Measurements from ENCODE around the gene SLC24A2.
"Not testable (repeated sequence)": the region's sequence is repeated elsewhere in the genome, so short reads cannot be mapped to it uniquely, and the experiment has no call there.

The SLC24A2 gene

GRCh38 chr9:19788614-19789271 lies at the start of gene SLC24A2:
Gene SLC24A2 (minus strand): TSS chr9:19789037.
- no peak for DNase-seq

- not testable (repeated sequence) for DNase-seq
These were observed 44.5 kb upstream of the SLC24A2 start for GRCh38 chr9:19833331-19833730.

GRCh38 chr9:19830796-19831195 lies 42.0 kb upstream of the SLC24A2 start:
- DNase-seq: no peak

DNA sequence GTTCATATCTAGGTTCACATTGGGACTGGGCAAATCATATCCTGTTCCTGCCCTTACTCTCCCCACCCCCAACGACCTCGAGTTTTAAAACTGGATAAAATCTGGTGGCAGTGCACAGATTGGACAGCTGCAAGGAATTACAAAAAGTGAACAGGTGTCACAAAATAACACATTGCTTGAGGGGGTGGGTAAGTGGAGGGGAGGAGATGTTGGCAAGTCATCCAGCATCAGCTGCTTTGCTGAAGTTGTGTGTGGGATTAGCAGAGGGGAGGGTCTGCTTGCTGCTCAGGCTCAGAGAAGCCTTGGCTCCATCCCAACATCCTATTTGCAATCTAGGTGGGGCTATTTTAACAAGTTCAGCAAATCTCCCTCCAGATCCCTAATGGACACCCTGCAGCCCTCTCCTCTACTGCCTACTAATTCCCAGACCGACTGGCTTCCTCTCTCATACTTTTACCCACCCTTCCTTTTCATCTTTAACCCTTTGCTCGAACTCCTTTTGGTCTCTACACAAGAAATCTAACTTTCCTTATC lies 39.8 kb upstream of the SLC24A2 start:
- no peak for DNase-seq

DNA sequence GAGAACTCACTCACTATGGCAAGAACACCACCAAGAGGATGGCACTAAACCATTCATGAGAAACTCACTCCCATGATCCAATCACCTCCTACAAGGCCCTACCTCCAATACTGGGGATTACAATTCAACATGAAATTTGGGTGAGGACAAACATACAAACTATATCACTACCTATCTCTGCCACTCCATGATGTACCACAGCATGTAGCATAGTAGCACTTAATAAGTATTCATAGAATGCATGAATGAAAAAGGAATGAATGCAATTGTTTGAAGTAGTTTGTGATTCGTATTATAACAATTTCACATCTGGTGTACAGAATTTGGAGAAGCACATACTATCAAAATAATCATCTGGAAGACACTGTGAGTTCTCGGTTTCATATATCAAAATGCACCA lies 27.9 kb upstream of the SLC24A2 start:
- DNase-seq: no peak

GRCh38 chr9:19812194-19812593 lies 23.4 kb upstream of the SLC24A2 start:
- DNase-seq: no peak

GRCh38 chr9:19809422-19810269 lies 20.8 kb upstream of the SLC24A2 start:
- DNase-seq: no peak

DNA sequence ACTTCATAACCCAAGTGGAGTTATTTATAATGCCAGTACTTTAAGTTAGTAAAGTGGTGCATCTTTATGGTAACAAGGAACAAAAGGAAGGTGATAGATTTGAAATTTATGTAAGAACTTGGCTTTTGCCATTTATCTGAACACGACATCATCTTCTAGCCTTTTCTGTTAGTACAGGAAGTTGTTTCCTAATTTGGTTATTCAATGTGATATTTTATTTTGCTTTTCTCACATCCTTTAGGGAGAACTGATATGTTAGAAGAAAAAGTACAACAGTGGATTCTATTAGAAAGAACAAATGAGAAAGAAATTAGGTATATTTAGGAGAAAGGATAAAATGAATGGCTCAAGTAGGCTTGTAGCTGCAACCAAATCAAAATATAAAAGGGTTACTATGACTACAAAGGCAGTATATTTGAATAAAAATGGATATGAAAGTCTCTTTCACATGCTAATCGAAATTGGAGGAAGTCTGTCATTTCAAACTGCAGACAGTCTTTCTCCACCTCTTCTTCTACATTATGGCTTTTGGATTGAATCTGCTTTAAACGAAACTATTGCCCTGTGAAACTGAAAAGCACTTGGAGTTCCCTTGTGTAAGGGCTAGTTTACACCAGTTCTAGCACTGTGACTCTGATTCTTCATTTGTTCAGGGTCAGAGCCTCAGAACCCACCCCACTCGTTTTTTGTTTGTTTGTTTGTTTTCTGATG lies 18.5 kb upstream of the SLC24A2 start:
- DNase-seq: no peak

GRCh38 chr9:19804431-19804830 lies 15.6 kb upstream of the SLC24A2 start:
- no peak for DNase-seq

DNA sequence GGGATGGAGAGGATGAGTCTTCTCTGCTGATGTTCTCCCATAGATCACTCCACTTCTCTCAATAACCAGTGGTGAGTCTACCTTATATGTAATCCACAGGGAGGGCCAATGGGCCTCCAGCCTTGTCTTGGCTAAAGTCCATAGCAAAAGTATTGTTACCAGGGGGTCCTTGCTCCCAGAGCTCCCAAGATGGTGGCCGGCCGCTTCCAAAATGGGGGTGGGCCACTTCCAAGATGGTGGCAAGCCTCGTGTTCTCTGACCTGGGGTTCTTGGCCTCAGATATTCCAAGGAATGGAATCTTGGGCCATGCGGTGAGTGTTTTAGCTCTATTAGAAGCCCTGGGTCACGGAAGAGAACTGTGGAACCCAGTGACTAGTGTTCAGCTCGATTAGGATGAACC lies 12.0 kb upstream of the SLC24A2 start:
- DNase-seq: no peak

DNA sequence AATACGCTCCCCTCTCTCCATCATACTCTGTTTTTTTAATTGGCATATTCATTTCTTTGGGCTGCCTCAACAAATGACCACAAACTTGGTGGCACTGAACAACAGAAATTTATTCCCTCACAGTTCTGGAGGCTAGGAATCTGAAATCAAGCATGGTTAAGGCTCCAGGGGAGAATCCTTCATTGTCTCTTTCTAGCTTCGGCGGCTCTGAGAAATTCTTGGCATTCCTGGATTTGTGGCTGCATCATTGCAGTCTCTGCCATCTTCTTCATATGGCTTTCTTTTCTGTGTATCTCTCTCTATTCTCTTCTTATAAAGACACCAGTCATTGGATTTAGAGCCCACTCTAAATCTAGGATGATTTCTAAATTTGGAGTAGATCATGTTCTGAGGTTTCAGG lies 10.9 kb upstream of the SLC24A2 start:
- DNase-seq: no peak

DNA sequence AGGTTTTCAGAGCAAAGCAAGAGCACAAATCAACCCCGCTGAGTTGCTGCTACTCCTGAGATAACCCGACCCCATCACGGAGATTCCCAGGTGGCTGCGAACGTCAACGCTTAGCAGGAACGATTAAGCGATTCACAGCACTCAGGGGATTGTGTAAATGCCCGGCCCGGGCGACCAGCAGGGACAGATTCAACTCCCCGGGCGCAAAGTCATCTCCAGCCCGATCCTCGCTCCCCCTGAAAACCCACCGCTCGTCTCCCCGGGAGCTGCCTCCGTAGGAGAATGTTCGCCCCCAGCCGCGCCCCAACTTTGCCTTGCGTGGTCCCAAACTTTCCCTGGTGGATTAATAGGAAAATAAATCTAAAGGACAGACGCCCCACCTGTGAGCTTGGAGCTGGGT lies 685 bp downstream of the SLC24A2 start:
- no peak for DNase-seq

GRCh38 chr9:19787672-19788071 lies 1.2 kb downstream of the SLC24A2 start:
- DNase-seq: no peak

GRCh38 chr9:19785230-19785629 lies 3.6 kb downstream of the SLC24A2 start:
- DNase-seq: no peak

DNA sequence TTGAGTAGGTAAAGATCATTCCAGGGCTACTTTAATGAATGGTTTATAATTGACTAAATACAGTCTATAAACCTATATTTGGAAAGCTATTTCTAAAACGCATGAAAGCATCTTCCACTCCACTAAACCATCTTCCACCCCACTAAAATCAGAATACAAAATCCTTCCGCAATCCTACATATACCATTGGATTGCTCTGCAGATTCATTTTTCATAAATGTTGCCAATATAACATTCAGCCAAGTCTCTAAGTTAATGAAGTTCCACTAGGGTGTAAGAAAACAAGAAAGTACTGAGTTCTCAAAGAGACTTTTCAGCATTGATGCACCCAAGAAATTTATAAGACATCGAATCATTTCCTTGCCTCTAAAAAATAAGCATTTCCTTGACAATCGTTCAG lies 4.7 kb downstream of the SLC24A2 start:
- no peak for DNase-seq

DNA sequence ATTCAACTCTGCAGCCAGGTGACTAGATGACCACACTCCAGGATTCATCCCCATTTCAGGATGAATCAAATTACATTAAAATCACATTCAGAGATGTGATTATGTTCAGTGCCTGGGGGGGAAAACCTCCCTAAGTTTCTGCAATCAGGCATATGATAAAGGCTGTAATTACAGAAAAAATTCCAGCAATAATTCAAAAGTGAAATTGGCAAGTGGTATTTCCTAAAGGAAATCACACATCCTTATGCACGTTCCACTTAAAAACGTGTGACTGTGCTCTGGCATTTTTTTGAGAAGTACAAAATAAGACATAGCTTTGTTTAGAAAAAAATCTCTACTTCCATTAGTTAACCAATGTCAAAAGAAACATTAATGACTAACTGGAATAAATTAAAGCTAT lies 5.3 kb downstream of the SLC24A2 start:
- no peak for DNase-seq

GRCh38 chr9:19782005-19782404 lies 6.8 kb downstream of the SLC24A2 start:
- no peak for DNase-seq

GRCh38 chr9:19781240-19781639 lies 7.6 kb downstream of the SLC24A2 start:
- DNase-seq: no peak

DNA sequence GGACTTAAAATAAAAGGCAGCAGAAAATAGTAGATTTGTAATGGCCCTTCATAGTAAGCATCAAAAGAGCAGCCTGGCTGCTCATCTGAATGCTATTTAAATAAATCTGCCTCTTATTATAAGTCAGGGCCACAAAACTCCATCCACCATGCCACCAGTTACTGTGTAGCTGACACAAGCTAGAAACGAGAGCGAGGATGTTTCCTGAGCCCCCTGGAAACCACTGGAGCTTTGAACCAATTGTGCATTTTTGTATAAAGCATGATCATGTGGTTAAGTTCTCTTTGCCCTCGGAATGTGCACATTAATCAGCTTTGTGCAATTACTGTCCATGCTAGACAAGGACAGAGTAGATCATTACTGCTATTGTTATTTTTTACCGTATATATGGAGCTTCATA lies 17.4 kb downstream of the SLC24A2 start:
- DNase-seq: no peak

DNA sequence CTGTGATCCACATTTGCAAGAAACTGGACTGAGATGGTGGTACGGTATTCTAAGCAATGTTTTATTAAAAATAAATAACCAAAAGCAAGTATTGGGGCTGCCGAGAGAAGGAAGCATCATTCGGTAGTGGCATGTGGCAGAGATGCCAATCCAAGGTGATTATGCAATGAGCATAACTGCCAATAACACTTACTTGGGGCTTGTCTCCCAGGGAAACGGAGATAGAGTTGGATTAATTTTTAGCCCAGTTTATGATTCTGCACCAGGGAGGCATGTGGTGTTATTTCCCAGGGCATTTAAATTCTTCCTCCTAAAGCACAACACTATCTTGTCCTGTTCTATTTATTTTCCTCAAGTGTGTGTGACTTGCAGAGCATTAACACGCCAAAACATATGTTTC lies 17.9 kb downstream of the SLC24A2 start:
- no peak for DNase-seq

DNA sequence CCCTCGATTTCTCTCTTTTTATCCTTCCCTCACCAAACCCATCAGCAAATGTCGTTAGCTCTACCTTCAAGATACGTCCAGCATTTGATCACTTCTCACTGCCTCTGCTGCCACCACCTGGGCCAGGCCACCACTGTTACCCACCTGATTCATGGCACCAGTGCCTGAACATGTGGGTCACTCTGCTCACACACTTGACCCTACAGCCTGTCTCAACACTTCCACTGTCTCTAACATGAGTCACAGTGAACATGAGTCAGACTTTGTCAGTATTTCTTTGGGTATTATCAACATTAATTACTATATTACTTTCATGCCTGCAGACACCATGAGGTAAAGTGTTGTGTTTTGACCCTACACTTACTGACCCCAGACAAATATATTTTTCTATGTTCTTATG lies 19.6 kb downstream of the SLC24A2 start:
- DNase-seq: no peak

DNA sequence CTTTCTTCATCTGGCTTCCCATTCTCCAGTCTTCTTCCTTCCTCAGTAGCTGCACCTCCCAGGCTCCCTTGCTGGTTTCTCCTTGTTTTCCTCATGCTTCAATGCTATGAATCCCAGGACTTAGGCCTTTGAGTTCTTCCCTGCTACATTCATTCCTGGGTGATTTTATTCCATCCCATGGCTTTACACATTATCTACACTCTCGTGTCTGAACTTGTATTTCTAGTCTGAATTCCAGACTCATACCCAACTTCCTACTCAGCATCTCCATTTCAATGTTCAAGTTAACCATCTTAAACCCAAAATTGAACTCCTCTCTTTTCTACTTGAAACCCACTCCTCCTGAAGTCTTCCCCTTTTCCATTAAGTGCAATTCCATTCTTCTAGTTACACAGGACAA lies 20.0 kb downstream of the SLC24A2 start:
- no peak for DNase-seq

GRCh38 chr9:19759066-19759465 lies 29.8 kb downstream of the SLC24A2 start:
- no peak for DNase-seq

DNA sequence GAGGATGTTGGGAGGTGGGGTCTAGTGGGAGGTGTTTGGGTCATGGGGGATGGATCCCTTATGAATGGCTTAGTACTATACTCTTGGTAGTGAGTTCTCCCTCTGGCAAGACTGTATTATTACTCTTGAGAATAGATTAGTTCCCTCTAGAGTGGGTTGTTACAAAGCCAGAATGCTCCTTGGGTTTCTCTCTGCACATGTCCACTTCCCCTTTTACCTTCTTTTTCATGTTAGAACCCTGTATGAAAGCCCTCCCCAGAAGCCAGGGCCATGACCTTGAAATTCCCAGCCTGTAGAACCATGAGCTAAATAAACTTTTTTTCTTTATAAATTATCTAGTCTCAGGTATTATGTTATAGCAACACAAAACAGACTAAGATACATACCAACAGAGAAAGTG lies 31.1 kb downstream of the SLC24A2 start:
- DNase-seq: no peak
